Measurements from ENCODE around the gene HSD11B1.
A peak's percentile ranks its signal among the peaks of the same experiment; 100 is the strongest.
"Not testable (repeated sequence)": the region's sequence is repeated elsewhere in the genome, so short reads cannot be mapped to it uniquely, and the experiment has no call there.

Gene HSD11B1

DNA sequence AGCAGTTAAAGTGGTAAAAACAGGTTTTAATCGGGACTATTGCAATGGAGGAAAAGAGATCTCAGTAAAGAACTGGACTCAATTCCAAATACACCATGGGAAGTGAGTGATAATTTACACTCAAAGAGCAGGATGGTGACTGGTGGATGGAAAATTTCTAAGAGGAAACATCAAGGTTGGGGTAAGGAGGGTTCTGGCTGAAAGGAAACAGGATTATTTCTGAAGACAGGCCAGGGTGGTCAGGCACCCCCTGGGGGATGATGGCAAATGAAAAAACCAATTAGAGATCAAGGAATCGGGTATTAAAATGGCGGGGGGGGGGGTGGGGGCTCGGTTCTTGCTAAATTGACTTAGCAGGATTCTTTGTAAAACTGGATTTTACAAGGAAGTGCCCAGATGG, 12.3 kb upstream of the HSD11B1 start:
- DNase-seq: no peak

DNA sequence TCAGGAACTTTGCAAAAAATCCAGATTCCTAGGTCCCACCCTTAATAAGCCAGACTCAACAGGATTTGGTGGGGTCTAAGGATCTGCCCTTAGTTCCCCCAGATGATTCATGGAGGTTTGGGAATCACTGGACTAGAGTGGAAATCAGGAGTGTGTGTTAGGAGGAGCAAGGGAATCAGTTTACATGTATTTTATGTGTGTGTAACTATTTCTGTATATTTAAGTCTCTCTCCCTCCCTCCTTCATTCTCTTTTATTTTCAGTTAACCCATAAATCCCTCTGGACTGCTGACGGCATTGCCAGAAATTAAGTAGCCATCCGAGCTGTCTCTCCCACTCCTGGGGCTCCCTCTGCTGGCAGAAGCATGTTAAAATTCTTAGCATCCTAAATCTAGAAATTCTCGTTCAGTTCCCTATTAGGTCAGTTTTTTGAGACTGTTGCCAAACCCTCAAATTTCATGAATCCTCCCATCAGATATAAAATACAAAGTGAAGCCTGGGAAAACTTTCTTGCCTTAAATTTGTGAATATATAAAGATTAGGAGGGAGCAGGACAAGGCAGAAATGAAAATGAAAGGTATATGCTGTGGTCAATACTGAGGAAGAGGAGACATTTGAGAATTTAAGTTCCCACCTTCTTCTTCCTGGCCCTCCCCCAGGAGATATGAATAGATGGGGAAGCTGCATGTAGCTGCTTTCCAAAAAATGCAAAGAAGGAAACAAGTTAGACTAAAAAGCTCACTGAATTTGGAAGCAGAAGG, 11.7 kb upstream of the HSD11B1 start:
- peak; percentile 77 for DNase-seq

DNA sequence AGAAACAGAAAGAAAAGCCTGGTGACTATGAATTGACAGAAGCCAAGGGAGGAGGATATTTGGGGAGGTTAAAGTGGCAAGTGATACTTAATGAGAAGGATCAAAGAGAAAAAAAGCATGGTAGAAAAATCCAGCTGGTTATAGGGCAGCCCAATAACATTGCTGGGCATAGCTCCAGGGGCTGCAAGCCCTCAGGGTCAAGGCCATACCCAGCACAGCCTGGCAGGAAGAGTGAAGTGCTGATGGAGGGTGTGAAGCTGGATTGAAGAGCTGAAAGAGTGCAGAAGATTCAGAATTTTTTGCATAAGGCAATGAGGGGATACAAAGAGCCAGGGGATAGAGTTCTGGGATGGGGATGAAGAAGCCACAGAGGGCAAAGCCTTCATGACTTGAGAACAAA, 8.0 kb upstream of the HSD11B1 start:
- DNase-seq: no peak

DNA sequence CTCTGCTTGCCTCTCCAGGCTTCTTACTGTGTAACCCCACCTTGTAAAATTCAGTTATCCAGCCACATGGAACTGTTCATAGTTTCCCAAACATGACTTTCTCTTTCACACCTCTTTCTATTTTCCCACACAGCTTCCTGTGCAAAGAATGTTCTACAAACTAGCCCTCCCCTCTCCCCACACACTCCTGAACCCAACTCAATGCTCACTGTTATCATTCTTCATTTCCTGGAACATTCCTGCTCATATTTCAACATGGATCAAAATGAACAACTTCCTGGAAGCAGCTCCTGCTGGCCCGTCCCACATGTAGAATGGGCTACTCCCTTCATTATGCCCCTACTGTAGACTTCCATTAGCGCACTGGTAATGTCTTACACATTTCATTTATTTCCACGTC, 7.5 kb upstream of the HSD11B1 start:
- no peak for DNase-seq

DNA sequence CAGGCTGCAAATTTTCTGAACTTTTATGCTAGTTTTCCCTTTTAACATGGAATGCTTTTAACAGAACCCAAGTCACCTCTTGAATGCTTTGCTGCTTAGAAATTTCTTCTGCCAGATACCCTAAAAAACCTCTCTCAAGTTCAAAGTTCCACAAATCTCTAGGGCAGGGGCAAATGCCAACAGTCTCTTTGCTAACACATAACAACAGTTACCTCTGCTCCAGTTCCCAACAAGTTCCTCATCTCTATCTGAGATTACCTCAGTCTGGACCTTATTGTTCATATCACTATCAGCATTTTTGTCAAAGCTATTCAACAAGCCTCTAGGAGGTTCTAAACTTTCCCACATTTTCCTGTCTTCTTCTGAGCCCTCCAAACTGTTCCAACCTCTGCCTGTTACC, 4.0 kb upstream of the HSD11B1 start:
- not testable (repeated sequence) for DNase-seq

DNA sequence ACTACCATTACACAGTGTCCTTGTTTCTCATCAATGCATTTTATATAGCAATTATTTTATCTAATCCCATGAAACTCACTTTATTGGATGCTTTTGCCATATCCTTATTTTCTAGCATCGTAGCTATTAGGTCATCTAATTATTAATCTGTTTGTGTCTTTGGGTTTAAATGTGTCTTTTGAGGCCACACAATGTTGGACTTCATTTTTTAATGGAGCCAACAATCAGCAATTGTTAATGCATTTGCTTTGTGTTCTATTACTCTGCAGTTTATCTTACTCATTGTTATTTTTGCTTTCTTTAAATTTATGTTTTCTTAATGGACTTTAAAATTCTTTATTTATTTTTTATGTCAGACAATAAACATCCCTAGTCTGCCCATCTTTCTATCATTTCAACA, 1.8 kb upstream of the HSD11B1 start:
- no peak for DNase-seq

DNA sequence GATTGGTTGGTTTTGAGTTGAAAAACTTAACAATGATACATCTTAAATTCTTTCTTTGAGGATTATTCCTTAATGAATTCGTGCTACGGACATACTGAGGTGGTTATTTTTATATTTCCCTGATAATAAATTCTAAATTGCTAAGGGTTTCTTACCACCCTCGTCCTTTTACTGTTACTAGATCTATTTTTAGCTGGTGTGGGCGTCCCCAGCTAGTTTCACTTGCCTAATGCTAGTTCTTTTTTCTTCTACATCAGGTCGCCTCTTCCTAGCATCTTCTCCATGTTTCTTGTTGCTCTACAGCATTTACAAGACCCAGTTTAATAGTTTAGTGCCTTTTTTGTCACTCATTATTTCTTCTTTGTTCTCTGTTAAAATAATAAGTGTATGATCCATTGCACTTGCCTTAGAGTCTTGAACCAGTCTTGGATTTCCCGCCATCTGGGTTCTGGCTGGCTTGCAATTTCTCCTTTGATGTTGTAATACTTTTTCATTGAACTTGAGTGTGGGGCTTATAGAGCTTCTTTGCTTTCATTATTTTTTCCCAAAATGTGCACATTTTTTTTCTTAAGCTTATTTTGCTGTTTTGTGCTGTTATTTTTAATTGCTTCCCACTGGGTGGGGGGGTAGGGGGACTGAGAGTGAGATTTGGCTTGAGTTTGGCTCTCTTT, 677 bp upstream of the HSD11B1 start:
- DNase-seq: no peak

DNA sequence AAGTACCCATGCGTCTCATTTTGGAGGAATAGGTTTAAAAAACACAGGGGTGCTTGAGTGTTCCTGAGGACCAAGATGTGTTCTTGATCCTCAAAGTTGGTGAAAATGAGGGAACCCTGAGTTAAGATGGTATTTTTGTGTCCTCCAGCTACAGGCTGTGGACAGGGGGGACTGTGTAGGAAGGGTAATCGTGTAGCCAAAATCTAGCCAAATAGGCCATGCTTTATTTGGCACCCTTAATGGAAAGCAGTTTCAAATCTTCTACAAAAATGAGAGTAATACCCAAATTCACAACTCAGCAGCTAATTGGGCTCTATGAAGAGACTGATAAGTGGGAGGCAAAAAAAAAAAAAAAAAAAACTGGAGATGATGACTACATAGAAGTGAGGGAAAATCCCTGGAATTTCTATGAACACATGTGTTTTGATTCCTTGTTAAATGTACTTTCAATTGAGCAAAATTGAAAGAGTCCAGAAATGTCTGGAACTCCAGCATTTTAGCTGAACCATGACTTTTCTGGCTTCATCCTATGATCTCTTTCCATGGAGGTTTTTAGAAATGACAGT, 470 bp downstream of the HSD11B1 start:
- DNase-seq: no peak

DNA sequence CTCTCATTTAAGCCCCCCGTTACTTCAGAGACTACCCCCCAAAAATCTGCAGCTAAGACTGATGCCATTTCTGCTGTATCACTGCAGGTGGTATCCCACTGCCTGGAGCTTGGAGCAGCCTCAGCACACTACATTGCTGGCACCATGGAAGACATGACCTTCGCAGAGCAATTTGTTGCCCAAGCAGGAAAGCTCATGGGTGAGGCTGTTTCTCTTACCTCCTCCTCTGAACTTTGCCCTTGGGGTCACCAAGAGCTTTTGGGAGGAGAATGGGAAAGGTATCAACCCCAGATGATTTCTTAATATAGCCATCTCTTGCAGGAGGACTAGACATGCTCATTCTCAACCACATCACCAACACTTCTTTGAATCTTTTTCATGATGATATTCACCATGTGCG, 2.0 kb downstream of the HSD11B1 start:
- no peak for DNase-seq

DNA sequence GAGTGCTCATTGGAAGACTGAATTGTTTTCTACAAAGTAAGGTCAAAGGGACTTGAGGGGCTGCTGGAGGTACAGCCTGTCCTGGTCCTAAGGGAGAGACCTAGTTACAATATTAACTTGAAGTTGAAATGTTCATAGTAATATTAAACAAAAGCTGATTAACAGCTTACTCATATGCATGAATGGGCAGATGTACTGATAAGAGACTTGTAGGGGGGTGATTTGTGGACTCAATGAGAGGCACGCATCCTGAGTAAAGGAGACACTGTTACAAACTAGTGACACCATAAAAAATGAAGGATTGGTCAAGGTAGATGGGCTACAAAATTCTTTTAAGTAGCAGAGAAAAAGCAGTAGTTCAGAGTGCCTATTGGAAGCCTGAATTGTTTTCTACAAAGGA, 2.7 kb downstream of the HSD11B1 start:
- no peak for DNase-seq

DNA sequence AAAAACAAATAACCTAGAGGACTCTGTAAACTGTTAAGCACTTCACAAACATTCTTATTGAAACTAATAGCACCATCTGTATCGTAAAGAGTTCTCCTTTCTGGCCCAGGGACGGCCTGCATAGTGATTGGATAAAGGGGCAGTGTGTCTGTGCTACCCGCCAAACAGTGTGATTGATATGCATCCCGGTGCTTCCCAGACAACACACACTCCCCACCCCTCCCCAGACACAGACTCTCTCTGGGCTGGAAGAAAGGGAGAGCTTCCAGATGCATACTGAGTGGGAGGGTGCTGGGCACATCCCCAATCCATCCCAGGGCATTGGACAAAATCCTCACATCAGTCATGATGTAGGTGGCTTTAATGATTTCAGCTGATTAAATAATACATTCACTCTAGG, 3.7 kb downstream of the HSD11B1 start:
- DNase-seq: no peak

DNA sequence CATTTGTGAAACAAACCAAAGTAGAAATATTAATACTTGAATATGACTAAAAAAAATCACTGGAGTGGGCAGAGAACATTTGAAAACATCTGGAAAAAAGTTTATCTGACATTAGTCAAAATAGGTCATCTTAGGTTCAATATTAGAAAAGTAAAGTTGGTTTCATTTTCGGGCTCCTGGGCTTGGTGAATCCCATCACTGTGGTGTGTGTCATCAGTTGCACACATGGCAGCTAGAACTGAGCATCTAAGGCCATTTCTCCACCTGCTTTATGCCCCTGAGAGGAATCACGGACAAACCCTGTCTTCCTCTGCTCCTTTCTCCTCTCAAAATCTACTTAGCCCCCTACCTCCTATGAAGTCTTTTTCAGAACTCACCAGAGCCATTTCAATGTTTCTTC, 5.4 kb downstream of the HSD11B1 start:
- no peak for DNase-seq

DNA sequence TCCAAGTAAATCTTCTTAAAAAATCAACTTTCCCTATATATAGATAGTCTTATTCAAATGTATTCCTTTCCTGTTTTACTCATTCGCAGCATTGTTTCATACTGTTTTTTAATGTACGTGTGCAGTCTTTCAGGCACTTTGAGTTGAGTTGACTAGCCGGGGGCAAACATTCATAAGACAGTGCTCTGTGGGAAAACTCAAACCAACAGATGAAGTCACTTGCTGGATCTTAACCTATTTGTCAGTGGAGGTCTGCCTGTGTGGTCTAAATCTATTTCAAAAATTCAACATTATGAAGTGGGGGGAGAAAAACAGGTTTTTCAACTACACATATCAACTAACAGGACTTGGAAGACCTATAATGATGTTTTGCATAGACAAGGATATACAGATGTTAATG, 6.2 kb downstream of the HSD11B1 start:
- DNase-seq: no peak

DNA sequence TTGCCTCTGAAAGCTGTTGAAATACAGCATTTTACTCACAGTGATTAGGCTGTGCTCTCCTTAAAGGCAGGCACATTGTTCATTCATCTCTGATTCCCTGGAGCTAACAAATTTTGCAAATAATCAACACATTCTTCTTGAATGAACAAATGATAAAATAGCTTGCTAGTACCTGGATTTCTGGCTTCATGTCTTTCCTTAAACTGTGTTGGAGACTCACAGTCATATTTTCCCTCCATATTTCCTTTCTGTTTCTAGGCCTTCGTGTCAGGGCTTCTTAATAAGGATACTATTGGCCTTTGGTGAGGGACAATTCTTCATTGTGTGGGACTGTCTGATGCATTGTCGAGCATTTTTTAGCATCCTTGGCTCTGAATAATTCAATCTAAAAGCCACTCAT, 9.7 kb downstream of the HSD11B1 start:
- no peak for DNase-seq

DNA sequence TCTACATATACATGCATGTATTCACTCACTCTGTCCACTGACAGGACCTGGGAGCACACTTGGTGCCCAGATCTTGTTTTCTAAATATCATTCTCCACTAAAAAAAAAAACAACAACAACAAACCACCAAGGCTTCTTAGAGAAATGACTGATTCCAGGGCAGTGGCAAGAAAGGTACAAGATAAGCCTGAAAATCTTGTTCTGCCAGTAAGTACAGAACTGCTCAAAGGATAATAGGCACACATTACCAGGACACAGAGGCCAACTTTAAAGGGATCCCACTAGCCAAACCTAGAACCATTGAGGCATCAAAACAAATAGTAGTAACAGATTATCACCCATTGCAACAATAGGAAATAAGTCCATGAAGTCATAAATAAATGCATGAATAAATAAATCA, 10.7 kb downstream of the HSD11B1 start:
- no peak for DNase-seq

DNA sequence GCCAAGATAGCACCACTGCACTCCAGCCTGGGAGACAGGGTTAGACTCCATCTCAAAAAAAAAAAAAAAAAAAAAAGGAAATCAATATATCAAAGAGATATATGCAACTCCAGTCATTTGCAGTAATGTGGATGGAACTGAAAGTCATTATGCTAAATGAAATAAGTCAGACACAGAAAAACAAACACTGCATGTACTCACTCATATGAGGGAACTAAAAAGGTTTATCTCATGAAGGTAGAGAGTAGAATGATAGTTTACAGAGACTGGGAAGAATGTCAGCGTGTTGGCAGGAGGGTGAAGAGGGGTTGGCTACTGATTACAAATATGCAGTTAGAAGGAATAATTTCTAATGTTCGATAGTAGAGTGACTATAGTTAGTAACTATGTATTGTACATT, 13.2 kb downstream of the HSD11B1 start:
- DNase-seq: no peak

DNA sequence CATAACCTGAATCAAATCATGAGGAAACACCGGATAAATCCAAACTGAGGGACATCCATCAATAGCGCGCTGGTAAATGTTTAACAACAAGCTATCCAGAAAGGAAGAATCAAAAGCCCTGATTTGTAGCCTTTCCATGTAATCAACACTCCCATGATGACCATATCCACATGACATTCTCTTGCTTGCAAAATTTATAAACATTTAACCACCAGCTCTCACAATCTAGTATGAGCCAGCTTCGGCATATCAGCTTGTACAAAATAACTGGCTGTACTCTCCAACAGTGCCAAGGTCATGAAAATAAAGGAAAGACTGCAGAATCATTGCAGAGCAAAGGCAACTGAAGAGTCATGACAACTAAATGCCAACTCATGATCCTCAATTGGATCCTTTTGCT, 15.7 kb downstream of the HSD11B1 start:
- no peak for DNase-seq

DNA sequence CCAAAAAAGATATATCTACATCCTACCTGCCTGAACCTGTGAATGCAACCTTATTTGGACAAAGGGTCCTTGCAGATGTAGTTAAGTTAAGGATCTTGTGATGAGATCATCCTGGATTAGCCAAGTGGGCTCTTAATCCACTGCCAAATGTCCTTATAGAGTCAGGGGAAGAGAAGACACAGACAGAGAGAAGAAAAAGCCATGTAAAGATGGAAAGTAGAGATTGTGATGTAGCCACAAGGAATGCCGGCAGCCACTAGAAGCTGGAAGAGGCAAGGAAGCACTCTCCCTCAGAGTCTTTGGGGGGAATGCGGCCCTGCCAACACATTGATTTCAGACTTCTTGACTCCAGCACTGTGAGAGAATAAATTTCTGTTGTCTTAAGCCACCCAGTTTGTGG, 16.2 kb downstream of the HSD11B1 start:
- DNase-seq: no peak

DNA sequence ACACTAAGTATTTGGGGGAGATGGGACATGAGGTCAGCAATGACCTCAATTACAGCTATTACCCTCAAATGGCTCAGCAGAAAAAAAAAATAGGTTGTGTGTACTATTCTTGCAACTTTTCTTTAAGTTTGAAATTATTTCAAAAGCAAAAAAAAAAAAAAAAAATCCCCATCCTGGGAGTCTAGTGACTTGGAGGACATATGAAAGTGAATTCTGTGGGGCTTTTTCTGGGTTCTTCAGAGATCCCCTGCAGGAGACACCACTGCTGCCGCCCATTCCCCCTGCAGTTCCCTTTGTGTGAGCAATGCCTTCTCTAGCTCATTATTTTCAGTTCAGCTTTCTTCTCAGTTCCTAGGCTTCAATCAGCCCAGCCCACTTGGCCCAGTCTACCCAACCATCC, 16.7 kb downstream of the HSD11B1 start:
- no peak for DNase-seq

DNA sequence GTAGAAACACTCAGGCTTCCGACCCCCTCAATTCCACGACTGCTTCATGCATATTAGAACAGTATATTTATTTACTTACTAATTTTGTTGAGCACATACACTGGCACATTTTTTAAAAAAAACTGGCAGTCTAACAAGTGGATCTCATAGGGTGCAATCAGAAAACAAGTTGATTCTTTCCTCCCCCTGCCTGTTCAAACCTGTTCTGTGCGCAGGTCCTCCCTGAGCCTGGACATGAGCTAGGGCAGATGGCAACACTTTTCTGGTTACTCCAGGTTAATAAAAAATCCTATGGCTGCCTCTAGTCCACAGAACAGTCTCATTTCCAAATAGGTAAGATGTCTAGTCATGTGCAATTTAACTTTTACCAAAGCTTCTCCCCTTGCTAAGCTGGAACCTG, 18.6 kb downstream of the HSD11B1 start:
- DNase-seq: no peak

DNA sequence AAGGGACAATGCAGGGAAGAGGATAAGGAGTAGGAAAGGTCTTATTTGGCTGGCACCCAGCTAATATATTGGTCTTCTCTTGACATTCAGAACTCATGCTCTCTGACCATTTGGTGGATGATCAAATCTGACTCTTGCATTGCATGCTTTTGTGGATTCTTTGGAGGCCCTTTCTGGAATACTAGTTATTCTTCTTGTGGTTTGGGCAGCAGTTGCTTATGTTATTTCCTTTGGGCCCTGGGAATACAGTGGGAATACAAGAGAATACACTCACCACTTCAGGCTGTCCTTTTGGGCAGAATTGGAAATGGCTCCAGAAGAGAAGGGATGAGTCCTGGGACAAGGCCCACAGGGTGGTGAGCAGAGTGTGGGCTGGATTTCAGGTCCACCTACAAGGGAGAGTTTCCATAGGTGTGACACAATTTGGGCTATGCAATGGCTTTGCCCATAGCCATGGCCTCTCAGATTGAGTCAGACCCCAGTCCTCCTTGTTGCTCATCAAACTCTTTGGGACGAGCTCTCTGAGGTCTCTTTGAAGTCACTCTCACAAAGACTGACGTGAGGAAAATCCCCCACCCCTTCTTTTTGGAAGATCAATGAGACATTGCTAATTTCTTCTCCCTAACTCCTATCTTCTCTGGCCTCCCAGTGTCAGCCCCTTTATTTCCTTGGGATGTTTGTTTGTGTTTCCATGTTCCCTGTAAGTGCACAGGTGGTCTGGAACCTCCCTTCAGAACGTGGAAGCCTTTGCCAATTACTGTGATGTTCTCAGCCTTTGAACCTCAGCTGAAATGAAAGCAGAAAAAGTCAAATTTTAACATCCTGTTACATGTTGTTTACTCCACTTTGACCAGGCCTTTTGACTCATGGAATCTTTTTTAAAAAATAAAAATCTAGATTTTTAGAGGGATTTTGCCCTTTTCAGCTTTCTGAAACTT, 19.4 kb downstream of the HSD11B1 start:
- DNase-seq: peak; percentile 8

DNA sequence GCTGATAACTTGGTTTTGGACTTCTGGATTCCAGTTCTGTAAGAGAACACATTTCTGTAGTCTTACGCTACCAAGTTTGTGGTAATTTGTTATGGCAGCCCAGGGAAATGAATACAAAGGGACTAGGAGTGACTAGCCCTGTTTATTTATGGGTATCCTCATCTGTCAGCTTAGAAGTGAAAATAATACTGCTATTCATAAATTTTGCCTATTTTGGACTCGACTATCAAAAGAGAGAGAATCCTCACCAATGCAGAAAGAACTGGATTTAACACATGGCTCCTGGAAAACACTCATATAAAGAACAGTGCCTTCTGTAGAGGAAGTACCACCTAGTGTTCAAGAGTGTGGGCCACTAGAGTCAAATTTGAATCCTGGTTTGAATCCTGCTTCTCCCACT, 22.6 kb downstream of the HSD11B1 start:
- no peak for DNase-seq

DNA sequence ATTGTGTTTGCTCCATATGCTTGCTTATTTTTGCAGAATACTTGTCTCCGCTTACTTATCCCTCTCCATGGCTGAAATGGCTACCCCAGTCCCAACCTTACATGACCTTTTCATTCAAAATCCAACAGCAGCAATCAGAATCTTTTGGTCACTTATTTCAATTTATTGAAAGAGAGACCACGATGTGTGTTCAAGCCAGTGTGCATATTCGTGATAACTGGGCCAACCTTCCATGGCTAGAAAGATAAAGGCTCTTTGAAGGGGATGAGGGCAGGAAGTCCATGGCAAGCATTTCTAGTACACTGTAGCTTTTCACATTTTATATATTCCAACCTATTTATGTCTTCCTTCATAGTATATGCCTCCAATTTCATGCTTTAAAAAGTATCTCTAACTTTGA, 23.1 kb downstream of the HSD11B1 start:
- no peak for DNase-seq
